Measurements from ENCODE around the gene CDH3. TPM values are rescaled to one million over a fixed set of nuclear protein-coding genes. Genes with fewer than 3 reads are reported as not detected.

Gene CDH3
- total and polyA plus RNA-seq, 2 of the 13 experiments (the other 11 are each of a cell fraction or from before 2014, with no cell fraction given): 0.11 TPM; not detected in 1

- TF ChIP-seq PAF1 (CRISPR knock-in tag; IDR thresholded peaks at IDR 0.05): no peak
- peak; percentile 87; the same call in 1 of the 2 replicates for TF ChIP-seq MIER3 (CRISPR knock-in tag; IDR thresholded peaks at IDR 0.05; ENCODE audit: borderline replicate concordance)
- TF ChIP-seq ZFP41 (CRISPR knock-in tag; IDR thresholded peaks at IDR 0.05; ENCODE audit: borderline replicate concordance): no peak
- TF ChIP-seq CCAR2 (optimal IDR thresholded peaks at IDR 0.05; ENCODE audit: low read depth, low read length): no peak
- TF ChIP-seq, protein P1, sequence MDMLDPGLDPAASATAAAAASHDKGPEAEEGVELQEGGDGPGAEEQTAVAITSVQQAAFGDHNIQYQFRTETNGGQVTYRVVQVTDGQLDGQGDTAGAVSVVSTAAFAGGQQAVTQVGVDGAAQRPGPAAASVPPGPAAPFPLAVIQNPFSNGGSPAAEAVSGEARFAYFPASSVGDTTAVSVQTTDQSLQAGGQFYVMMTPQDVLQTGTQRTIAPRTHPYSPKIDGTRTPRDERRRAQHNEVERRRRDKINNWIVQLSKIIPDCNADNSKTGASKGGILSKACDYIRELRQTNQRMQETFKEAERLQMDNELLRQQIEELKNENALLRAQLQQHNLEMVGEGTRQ (IDR thresholded peaks at IDR 0.05; ENCODE audit: low read depth, low read length): no peak
- TF ChIP-seq, protein P1 (CRISPR knock-in tag; IDR thresholded peaks at IDR 0.05; ENCODE audit: borderline replicate concordance): no peak
- no peak for TF ChIP-seq SMARCE1 (IDR thresholded peaks at IDR 0.05; ENCODE audit: borderline replicate concordance)
- TF ChIP-seq ZNF780A (CRISPR knock-in tag; IDR thresholded peaks at IDR 0.05): no peak
- no peak for TF ChIP-seq ZNF747 (CRISPR knock-in tag; IDR thresholded peaks at IDR 0.05; ENCODE audit: borderline replicate concordance)
- TF ChIP-seq RAD51 (IDR thresholded peaks at IDR 0.05; ENCODE audit: borderline replicate concordance): no peak
- no peak for TF ChIP-seq GFI1 (CRISPR knock-in tag; IDR thresholded peaks at IDR 0.05; ENCODE audit: borderline replicate concordance)
- TF ChIP-seq, protein P2, sequence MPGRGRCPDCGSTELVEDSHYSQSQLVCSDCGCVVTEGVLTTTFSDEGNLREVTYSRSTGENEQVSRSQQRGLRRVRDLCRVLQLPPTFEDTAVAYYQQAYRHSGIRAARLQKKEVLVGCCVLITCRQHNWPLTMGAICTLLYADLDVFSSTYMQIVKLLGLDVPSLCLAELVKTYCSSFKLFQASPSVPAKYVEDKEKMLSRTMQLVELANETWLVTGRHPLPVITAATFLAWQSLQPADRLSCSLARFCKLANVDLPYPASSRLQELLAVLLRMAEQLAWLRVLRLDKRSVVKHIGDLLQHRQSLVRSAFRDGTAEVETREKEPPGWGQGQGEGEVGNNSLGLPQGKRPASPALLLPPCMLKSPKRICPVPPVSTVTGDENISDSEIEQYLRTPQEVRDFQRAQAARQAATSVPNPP (CRISPR knock-in tag; IDR thresholded peaks at IDR 0.05): no peak
- no peak for TF ChIP-seq ZNF792 (CRISPR knock-in tag; IDR thresholded peaks at IDR 0.05)
- TF ChIP-seq NR1H2 (CRISPR knock-in tag; IDR thresholded peaks at IDR 0.05; ENCODE audit: borderline replicate concordance, low read depth): no peak
- TF ChIP-seq MAFG (CRISPR knock-in tag; IDR thresholded peaks at IDR 0.05): no peak
- TF ChIP-seq ZNF577 (CRISPR knock-in tag; IDR thresholded peaks at IDR 0.05; ENCODE audit: borderline replicate concordance, low read depth): no peak
- TF ChIP-seq, protein P3, sequence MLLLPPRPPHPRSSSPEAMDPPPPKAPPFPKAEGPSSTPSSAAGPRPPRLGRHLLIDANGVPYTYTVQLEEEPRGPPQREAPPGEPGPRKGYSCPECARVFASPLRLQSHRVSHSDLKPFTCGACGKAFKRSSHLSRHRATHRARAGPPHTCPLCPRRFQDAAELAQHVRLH (CRISPR knock-in tag; IDR thresholded peaks at IDR 0.05; ENCODE audit: borderline replicate concordance, low read depth): peak; percentile 94; the same call in 1 of the 2 replicates
- no peak for TF ChIP-seq ZNF33B (CRISPR knock-in tag; IDR thresholded peaks at IDR 0.05)
- TF ChIP-seq HNRNPL (IDR thresholded peaks at IDR 0.05; ENCODE audit: low read depth, low read length): peak; percentile 63; the same call in 1 of the 2 replicates
- TF ChIP-seq, protein P4, sequence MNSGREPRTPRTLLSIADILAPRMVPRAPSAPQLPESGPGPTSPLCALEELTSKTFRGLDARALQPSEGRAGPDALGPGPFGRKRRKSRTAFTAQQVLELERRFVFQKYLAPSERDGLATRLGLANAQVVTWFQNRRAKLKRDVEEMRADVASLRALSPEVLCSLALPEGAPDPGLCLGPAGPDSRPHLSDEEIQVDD (CRISPR knock-in tag; IDR thresholded peaks at IDR 0.05; ENCODE audit: borderline replicate concordance): no peak
- no peak for TF ChIP-seq ZFP36L1 (CRISPR knock-in tag; IDR thresholded peaks at IDR 0.05)
- TF ChIP-seq ZNF207 (IDR thresholded peaks at IDR 0.05; ENCODE audit: borderline replicate concordance): no peak
- peak; percentile 96 for TF ChIP-seq ZSCAN25 (CRISPR knock-in tag; IDR thresholded peaks at IDR 0.05)
- peak; percentile 49; the same call in 1 of the 2 replicates for TF ChIP-seq MYNN (CRISPR knock-in tag; IDR thresholded peaks at IDR 0.05; ENCODE audit: low read depth)
- peak; percentile 72 for TF ChIP-seq FOSL2 (CRISPR knock-in tag; IDR thresholded peaks at IDR 0.05)
- TF ChIP-seq ZNF274 (CRISPR knock-in tag; IDR thresholded peaks at IDR 0.05): no peak
- TF ChIP-seq DNMT3B (CRISPR knock-in tag; conservative IDR thresholded peaks at IDR 0.05): no peak
Observed at GRCh38 chr16:68704232-68704867, 59.2 kb downstream of the CDH3 start (continued).
